Measurements from ENCODE around the gene DOCK3.

DNA sequence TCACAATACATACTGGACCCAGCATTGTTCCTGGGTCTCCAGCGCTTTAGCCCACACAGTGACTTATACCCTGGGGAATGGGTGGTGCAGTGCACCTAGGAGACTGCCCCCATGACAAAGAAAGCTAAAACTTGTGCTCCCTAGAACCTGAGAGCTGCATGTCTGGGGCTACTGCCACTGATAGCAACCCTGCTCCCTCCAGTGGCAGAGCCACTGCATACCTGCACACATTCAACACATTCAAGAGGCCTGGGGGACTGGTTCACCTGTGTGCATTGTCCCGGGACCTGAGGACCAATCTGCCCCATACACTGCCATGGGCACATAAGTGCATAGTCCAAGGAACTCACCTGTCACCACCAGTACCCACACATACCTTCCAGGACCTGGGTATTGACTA lies 407.6 kb downstream of the DOCK3 start:
- no peak for TF ChIP-seq TAF1 (IDR thresholded peaks at IDR 0.05; ENCODE audit: borderline replicate concordance, low read depth, low read length)
- no peak for TF ChIP-seq POLR2AphosphoS5 (IDR thresholded peaks at IDR 0.05; ENCODE audit: low read depth, low read length)
- TF ChIP-seq POLR2A (IDR thresholded peaks at IDR 0.05; ENCODE audit: low read depth, low read length): no peak
